Renal cortex interstitium (tissue), 11 donors: ENCODE measurements around the gene IGSF3. TPM values are rescaled to one million over a fixed set of nuclear protein-coding genes. Genes with fewer than 3 reads are reported as not detected.

Experiments
- DNase-seq, 11 donors: peaks; one replicate each; pipeline ENCODE4 v3.0.0-alpha.2; 2013; ENCODE audit warnings: low read depth in 9 of 11, low spot score in 4 of 11; ENCODE audit errors: extremely low read depth in 1 of 11
- polyA plus RNA-seq, 3 donors: library from polyadenylated mRNA; unstranded; fragments of 120-200 nt; gene quantifications; one replicate each; pipeline ENCODE4 v1.2.1, GENCODE V29; 2013; ENCODE audit not compliant: insufficient read length in 3 of 3

Gene IGSF3
- polyA plus RNA-seq, 3 donors, result 27.0 to 30.2 (median 27.4) TPM

- DNase-seq, result no peak
Measured at GRCh38 chr1:116693759-116694480, 26.4 kb upstream of the IGSF3 start.

GRCh38 chr1:116692879-116693278 lies 25.3 kb upstream of the IGSF3 start:
- no peak for DNase-seq

GRCh38 chr1:116690849-116691406 lies 23.4 kb upstream of the IGSF3 start:
- DNase-seq, result no peak

- DNase-seq, result no peak
Measured at GRCh38 chr1:116690396-116690848, 22.9 kb upstream of the IGSF3 start.

GRCh38 chr1:116686723-116687352 lies 19.3 kb upstream of the IGSF3 start:
- DNase-seq, result no peak

GRCh38 chr1:116686175-116686574 lies 18.6 kb upstream of the IGSF3 start:
- DNase-seq, result no peak

- no peak for DNase-seq
Measured at GRCh38 chr1:116684575-116684974, 17.0 kb upstream of the IGSF3 start.

- DNase-seq, result no peak
Measured at GRCh38 chr1:116682641-116683221, 15.2 kb upstream of the IGSF3 start.

- DNase-seq, result no peak
Measured at GRCh38 chr1:116681343-116681899, 13.9 kb upstream of the IGSF3 start.

GRCh38 chr1:116680752-116681151 lies 13.2 kb upstream of the IGSF3 start:
- DNase-seq, result no peak

GRCh38 chr1:116679828-116680628 lies 12.5 kb upstream of the IGSF3 start:
- DNase-seq, result no peak

- DNase-seq, result no peak
Measured at GRCh38 chr1:116679091-116679827, 11.7 kb upstream of the IGSF3 start.

GRCh38 chr1:116678732-116679090 lies 11.2 kb upstream of the IGSF3 start:
- DNase-seq, result no peak

- no peak for DNase-seq
Measured at GRCh38 chr1:116677474-116678062, 10.0 kb upstream of the IGSF3 start.

GRCh38 chr1:116676291-116676690 lies 8.8 kb upstream of the IGSF3 start:
- no peak for DNase-seq

GRCh38 chr1:116674751-116675150 lies 7.2 kb upstream of the IGSF3 start:
- no peak for DNase-seq

GRCh38 chr1:116674011-116674531 lies 6.5 kb upstream of the IGSF3 start:
- DNase-seq, result no peak

GRCh38 chr1:116671912-116672311 lies 4.4 kb upstream of the IGSF3 start:
- no peak for DNase-seq
